ENCODE results near the gene PPM1F.

Gene PPM1F, protein sequence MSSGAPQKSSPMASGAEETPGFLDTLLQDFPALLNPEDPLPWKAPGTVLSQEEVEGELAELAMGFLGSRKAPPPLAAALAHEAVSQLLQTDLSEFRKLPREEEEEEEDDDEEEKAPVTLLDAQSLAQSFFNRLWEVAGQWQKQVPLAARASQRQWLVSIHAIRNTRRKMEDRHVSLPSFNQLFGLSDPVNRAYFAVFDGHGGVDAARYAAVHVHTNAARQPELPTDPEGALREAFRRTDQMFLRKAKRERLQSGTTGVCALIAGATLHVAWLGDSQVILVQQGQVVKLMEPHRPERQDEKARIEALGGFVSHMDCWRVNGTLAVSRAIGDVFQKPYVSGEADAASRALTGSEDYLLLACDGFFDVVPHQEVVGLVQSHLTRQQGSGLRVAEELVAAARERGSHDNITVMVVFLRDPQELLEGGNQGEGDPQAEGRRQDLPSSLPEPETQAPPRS

GRCh38 chr22:21952586-21953571 is at the start of gene PPM1F:
Gene PPM1F, minus strand, starts transcription at chr22:21952848. Its CDS starts 6,800 bp downstream, at chr22:21946048.
- DNase-seq: peak; percentile 80

DNA sequence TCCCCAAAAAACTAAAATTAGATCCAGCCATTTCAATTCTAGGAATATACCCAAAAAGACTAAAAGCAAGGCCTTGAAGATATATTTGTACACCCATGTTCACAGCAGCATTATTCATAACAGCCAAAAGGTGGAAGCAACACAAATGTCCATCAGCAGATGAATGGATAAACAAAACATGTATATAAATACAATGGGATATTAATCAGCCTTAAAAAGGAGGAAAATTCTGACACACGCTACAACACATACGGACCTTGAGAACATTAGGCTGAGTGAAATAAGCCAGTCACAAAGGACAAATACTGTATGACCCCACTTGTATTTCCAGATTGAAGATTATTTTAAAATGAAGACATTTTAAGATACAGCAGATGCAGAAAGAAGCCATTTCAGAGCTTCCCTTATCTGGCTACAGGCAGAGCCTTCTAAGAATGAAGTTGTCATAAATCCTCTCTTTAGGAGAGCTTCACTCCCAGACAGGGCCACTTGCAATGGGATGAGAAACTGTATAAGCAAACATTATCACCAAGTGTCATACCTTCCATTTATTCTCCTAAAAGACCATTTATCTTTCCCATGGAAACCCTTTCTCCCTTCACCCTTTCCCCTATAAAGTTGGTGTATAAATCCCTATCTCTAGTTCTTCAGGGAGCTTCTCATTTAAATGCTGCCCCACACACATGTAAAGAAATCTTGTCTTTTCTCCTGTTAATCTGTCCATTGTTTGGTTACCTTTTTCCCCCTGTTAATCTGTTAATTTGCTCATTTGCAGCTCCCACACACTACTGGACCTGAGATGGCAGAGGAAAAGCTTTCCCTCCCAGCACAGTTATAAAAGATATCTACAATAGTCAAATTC is 49.2 kb upstream of the PPM1F start:
- no peak for DNase-seq

DNA sequence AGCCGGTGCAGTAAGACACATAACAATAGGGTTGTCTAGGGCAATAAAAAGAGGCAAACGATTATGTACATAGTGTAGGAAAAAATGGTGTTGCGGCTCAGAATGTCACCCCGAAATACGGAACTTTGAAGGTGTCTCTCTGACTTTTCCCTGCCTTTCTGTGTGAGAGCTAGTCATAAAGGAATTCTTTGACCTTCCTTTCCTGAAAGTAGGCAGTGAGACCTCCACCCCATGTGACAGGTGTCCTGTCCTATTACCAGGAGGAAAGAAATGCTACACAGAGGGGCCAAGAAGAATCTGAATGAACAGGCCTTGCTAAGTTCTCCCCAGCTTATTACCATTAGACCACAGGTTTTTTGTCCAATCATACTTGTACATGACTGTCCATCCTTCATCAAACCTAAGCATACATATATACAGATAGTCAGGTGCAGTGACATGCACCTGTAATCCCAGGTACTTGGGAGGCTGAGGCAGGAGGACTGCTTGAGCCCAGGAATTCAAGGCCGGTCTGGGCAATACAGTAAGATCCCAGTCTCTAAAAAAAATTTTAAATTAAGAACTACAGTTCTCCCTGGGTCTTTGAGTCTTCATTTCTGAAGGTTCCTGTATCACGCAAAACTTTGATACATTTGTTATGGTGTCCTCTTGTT is 46.1 kb upstream of the PPM1F start:
- DNase-seq: no peak

- DNase-seq: no peak
These were observed 43.6 kb upstream of the PPM1F start for GRCh38 chr22:21996175-21996720.

- DNase-seq: no peak
These were observed 43.0 kb upstream of the PPM1F start for GRCh38 chr22:21995660-21996059.

DNA sequence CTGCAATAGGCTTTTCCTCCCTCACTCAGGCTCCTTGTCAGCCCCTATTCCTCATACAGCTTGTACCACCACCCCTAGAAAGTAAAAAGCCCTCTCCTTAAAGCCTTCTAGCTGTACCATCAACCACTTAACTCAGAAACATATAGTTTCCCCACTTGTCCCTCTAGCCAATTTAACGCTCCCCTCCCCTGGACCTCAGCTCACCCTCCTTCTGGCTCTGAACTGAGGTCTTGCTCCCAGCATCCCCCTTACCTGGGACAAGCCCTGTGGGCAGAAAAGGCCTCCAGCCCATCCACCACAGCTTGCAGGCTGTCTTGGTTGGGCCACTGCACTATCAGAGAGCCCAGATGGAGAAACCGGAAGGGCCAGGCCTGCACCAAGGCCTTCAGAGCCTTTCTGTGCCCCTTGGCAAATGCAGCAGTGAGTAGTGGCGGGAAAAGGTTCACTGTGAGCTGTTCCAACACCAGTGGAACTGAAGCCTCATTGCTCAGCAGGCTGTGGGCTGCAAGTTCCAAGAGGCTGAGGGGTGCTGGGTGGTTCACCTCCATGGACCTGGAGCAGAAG is 42.3 kb upstream of the PPM1F start:
- no peak for DNase-seq

GRCh38 chr22:21992593-21993237 is 40.1 kb upstream of the PPM1F start:
- DNase-seq: no peak

DNA sequence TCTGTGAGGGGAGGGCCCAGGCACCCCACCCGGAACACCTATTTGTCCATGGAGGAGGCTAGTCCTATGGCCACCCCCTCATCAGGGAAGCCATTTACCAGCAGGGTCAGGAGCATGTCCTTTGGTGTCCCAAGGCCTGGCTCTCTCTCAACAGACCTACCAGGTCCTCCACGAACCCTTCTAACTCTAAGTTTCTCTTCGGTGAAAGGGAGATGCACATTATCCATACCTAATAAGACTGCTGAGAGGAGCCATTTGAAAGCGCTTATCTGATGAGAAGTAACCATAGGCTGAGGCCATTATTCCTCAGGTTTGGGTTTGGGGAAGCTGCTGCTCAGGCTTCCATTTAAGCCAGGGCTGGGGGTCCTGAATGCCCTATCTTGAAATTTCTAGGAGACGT is 39.1 kb upstream of the PPM1F start:
- DNase-seq: no peak

GRCh38 chr22:21991304-21991596 is 38.6 kb upstream of the PPM1F start:
- DNase-seq: no peak

GRCh38 chr22:21990445-21991303 is 38.0 kb upstream of the PPM1F start:
- DNase-seq: no peak

- DNase-seq: no peak
These were observed 36.4 kb upstream of the PPM1F start for GRCh38 chr22:21989049-21989448.

DNA sequence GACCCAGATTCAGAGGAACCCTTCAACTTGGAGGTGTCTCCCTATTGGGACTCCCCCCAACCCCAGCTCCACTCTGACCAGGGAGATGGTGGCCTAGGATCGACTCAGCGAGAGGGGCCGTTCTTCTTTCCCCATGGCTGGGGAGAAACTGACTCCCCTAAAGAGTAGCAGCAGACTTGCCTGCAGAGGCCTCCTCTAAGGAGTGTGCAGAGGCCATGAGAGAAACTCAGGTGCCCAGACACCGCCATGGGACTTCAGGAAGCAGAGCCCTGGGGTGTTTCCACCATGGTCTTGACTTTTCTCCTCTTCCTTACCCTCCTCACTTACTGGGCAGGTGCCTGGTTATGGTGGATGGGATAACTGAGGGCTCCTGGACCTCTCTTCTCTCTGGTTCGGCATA is 32.6 kb upstream of the PPM1F start:
- DNase-seq: no peak

DNA sequence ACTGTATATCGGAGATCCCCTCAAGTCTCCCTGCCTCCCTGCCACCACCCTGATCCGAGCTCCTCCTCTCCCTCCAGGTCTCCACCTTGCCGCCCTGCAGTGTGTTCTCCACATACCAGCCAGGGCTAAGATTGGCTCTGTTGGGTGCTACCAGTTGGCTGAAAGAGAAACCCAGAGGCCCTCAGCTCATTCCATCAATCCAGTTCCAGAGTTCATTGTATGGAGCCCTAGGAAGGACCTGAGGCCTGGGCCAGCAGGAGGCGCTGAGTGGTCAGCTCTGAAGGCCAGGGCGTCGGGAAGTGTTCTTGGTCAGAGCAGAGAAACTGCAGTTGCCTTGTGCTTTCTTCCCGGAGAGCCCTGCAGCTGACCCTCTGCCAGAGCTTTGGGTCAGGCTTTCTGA is 32.1 kb upstream of the PPM1F start:
- peak; percentile 38 for DNase-seq

GRCh38 chr22:21982338-21982965 is 29.8 kb upstream of the PPM1F start, which contains the start of gene TOP3B:
Gene TOP3B, minus strand, starts transcription at chr22:21982787. Its CDS starts 7,078 bp downstream, at chr22:21975709.
- DNase-seq: peak; percentile 79

DNA sequence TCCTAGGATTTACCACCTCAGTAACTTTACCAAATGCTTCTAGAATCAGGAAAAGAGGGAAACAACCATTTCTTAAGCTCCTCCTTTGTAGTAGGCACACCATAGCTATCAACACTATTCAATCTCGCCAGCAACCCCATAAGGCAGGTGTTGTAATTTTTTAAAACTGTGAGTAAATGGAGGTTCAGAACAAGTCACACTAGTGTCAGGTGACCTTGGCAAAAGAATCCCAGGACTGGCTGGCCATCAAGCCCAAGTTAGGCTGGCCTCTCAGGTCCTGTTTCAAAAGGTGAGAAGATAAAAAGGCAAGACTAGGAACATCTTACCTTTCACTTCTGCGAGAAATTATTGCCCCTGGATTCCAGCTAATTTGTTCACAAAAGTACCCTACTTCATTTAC is 29.2 kb upstream of the PPM1F start:
- DNase-seq: peak; percentile 5

DNA sequence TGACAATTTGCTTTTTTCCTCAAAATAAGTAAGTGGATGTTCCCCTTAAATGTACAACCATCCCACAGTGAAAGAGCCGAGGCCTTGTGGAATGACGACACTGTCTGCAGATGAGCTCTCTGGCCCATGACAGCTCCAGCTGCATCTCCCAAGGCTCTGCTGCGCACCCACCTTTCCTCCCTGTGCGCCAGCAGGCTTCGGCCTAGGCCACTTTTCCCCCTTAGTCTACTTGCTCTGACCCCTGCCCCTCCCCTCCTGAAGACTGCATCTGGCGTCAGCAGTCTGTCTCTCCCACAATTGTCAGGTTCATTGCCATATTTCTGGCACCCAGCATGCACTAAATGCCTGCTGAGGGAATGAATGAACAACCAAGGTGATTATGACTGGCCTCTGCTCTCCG is 27.9 kb upstream of the PPM1F start:
- DNase-seq: no peak

- no peak for DNase-seq
These were observed 26.1 kb upstream of the PPM1F start for GRCh38 chr22:21978564-21979386.

GRCh38 chr22:21977814-21978213 is 25.2 kb upstream of the PPM1F start:
- DNase-seq: no peak

Data from inflammatory macrophage treated with lipopolysaccharide for 4 hours (primary cell).